OCI-LY7 (cell line): ENCODE measurements around the gene CCDC122.

Experiments
- CTCF ChIP-seq: fragments of 200-600 bp; sonication (generic); conservative IDR thresholded peaks from 2 replicates; pipeline ENCODE4 v1.5.1; 2014; ENCODE audit warnings: mild to moderate bottlenecking, antibody characterized with exemption, low read length, moderate library complexity, mixed read lengths
- EZH2phosphoT487 ChIP-seq: fragments of 200-600 bp; sonication (generic); IDR thresholded peaks from 2 replicates; pipeline ENCODE4 v1.6.1; 2018; ENCODE audit warnings: low read depth, borderline replicate concordance, mild to moderate bottlenecking, mixed run types, antibody characterized with exemption, low read length, moderate library complexity, mixed read lengths

- TF ChIP-seq CTCF: no peak
- TF ChIP-seq EZH2phosphoT487: no peak
Observed at GRCh38 chr13:43838909-43839308, 40.6 kb downstream of the CCDC122 start.
